ENCODE data around the gene ALDH1L2.

Gene ALDH1L2

GRCh38 chr12:105064564-105065178, 19.6 kb downstream of the ALDH1L2 start:
- TF ChIP-seq FOXK2 (IDR thresholded peaks at IDR 0.05) (no peak), SP1 (IDR thresholded peaks at IDR 0.05) (no peak), LEF1 (IDR thresholded peaks at IDR 0.05; ENCODE audit: borderline replicate concordance) (no peak), ARNT (IDR thresholded peaks at IDR 0.05) (no peak), ELF4 (IDR thresholded peaks at IDR 0.05) (no peak), HDGF (IDR thresholded peaks at IDR 0.05; ENCODE audit: borderline replicate concordance) (no peak), L3MBTL2 (conservative IDR thresholded peaks at IDR 0.05) (no peak)
- DNase-seq (ENCODE audit: extremely low spot score) = peak; percentile 10
- POLR2A ChIA-PET = no interaction called here
- CTCF ChIA-PET = interaction anchor here (0.7 to 1.4 kb wide), 3 partner anchors 12 to 758 kb away, joined by 3 to 5 read pairs (median 3); no protein-coding TSS in a partner anchor

- CTCF ChIA-PET = no interaction called here
- POLR2A ChIA-PET = no interaction called here
- TF ChIP-seq SUZ12 (IDR thresholded peaks at IDR 0.05) (no peak), TARDBP (IDR thresholded peaks at IDR 0.05) (no peak), ELF4 (IDR thresholded peaks at IDR 0.05) (no peak), ZNF384 (IDR thresholded peaks at IDR 0.05) (no peak), L3MBTL2 (conservative IDR thresholded peaks at IDR 0.05) (no peak)
- DNase-seq (ENCODE audit: extremely low spot score) = no peak
Observed at GRCh38 chr12:105060715-105061378, 23.4 kb downstream of the ALDH1L2 start.

GRCh38 chr12:105057174-105057573, 27.1 kb downstream of the ALDH1L2 start:
- TF ChIP-seq L3MBTL2 (conservative IDR thresholded peaks at IDR 0.05) (no peak), ZNF384 (IDR thresholded peaks at IDR 0.05) (no peak), FOXA1 (IDR thresholded peaks at IDR 0.05) (no peak), PKNOX1 (IDR thresholded peaks at IDR 0.05) (no peak), SUZ12 (IDR thresholded peaks at IDR 0.05) (no peak), ELF4 (IDR thresholded peaks at IDR 0.05) (no peak), FOXK2 (IDR thresholded peaks at IDR 0.05) (no peak), BHLHE40 (IDR thresholded peaks at IDR 0.05; ENCODE audit: borderline replicate concordance) (no peak), TARDBP (IDR thresholded peaks at IDR 0.05) (no peak), HDGF (IDR thresholded peaks at IDR 0.05; ENCODE audit: borderline replicate concordance) (no peak), LEF1 (IDR thresholded peaks at IDR 0.05; ENCODE audit: borderline replicate concordance) (no peak), SP1 (IDR thresholded peaks at IDR 0.05) (no peak), FOXM1 (IDR thresholded peaks at IDR 0.05; ENCODE audit: borderline replicate concordance) (no peak)
- no peak for DNase-seq (ENCODE audit: extremely low spot score)
- ChIA-PET CTCF (interaction anchor here (0.6 to 0.7 kb wide), 2 partner anchors 184 to 715 kb away, joined by 3 read pairs; no protein-coding TSS in a partner anchor), POLR2A (no interaction called here)

- ChIA-PET POLR2A (no interaction called here), CTCF (interaction anchor here (0.5 to 1.6 kb wide), 2 partner anchors 12 to 439 kb away, joined by 4 to 5 read pairs; no protein-coding TSS in a partner anchor)
- TF ChIP-seq TARDBP (IDR thresholded peaks at IDR 0.05) (no peak), FOXK2 (IDR thresholded peaks at IDR 0.05) (no peak), CTBP1 (IDR thresholded peaks at IDR 0.05; ENCODE audit: borderline replicate concordance) (no peak), PKNOX1 (IDR thresholded peaks at IDR 0.05) (no peak), SP1 (IDR thresholded peaks at IDR 0.05) (no peak), NFRKB (IDR thresholded peaks at IDR 0.05) (no peak), FOXA1 (IDR thresholded peaks at IDR 0.05) (no peak), SUZ12 (IDR thresholded peaks at IDR 0.05) (no peak), FOXM1 (IDR thresholded peaks at IDR 0.05; ENCODE audit: borderline replicate concordance) (no peak), ZNF384 (IDR thresholded peaks at IDR 0.05) (no peak), L3MBTL2 (conservative IDR thresholded peaks at IDR 0.05) (no peak), HDGF (IDR thresholded peaks at IDR 0.05; ENCODE audit: borderline replicate concordance) (no peak)
- peak; percentile 52 for DNase-seq (ENCODE audit: extremely low spot score)
Observed at GRCh38 chr12:105053116-105053572, 31.1 kb downstream of the ALDH1L2 start.

GRCh38 chr12:105051981-105052380, 32.3 kb downstream of the ALDH1L2 start:
- no peak for DNase-seq (ENCODE audit: extremely low spot score)
- no peak for TF ChIP-seq TARDBP (IDR thresholded peaks at IDR 0.05)
- no peak for TF ChIP-seq LEF1 (IDR thresholded peaks at IDR 0.05; ENCODE audit: borderline replicate concordance)
- no peak for TF ChIP-seq HDGF (IDR thresholded peaks at IDR 0.05; ENCODE audit: borderline replicate concordance)
- TF ChIP-seq SUZ12 (IDR thresholded peaks at IDR 0.05) = no peak
- TF ChIP-seq ARNT (IDR thresholded peaks at IDR 0.05) = no peak
- no peak for TF ChIP-seq L3MBTL2 (conservative IDR thresholded peaks at IDR 0.05)
- no peak for TF ChIP-seq ZNF384 (IDR thresholded peaks at IDR 0.05)
- TF ChIP-seq SP1 (IDR thresholded peaks at IDR 0.05) = no peak
- no peak for TF ChIP-seq FOXM1 (IDR thresholded peaks at IDR 0.05; ENCODE audit: borderline replicate concordance)
- no peak for TF ChIP-seq CTBP1 (IDR thresholded peaks at IDR 0.05; ENCODE audit: borderline replicate concordance)
- TF ChIP-seq FOXA1 (IDR thresholded peaks at IDR 0.05) = no peak
- no peak for TF ChIP-seq NFRKB (IDR thresholded peaks at IDR 0.05)
- no peak for TF ChIP-seq FOXK2 (IDR thresholded peaks at IDR 0.05)
- no peak for TF ChIP-seq PKNOX1 (IDR thresholded peaks at IDR 0.05)
- no peak for TF ChIP-seq BHLHE40 (IDR thresholded peaks at IDR 0.05; ENCODE audit: borderline replicate concordance)
- TF ChIP-seq ELF4 (IDR thresholded peaks at IDR 0.05) = no peak
- POLR2A ChIA-PET = no interaction called here
- CTCF ChIA-PET = interaction anchor here (1.6 kb wide), 1 partner anchor 13 kb away, joined by 5 read pairs; no protein-coding TSS in a partner anchor

GRCh38 chr12:105048315-105048714, 35.9 kb downstream of the ALDH1L2 start:
- POLR2A ChIA-PET = no interaction called here
- no peak for DNase-seq (ENCODE audit: extremely low spot score)
- CTCF ChIA-PET = no interaction called here
- TF ChIP-seq BHLHE40 (IDR thresholded peaks at IDR 0.05; ENCODE audit: borderline replicate concordance) = no peak
- TF ChIP-seq HDGF (IDR thresholded peaks at IDR 0.05; ENCODE audit: borderline replicate concordance) = no peak
- no peak for TF ChIP-seq FOXK2 (IDR thresholded peaks at IDR 0.05)
- TF ChIP-seq TARDBP (IDR thresholded peaks at IDR 0.05) = no peak
- no peak for TF ChIP-seq LEF1 (IDR thresholded peaks at IDR 0.05; ENCODE audit: borderline replicate concordance)
- TF ChIP-seq PKNOX1 (IDR thresholded peaks at IDR 0.05) = no peak
- TF ChIP-seq SP1 (IDR thresholded peaks at IDR 0.05) = no peak
- TF ChIP-seq L3MBTL2 (conservative IDR thresholded peaks at IDR 0.05) = no peak
- no peak for TF ChIP-seq FOXA1 (IDR thresholded peaks at IDR 0.05)
- TF ChIP-seq ARNT (IDR thresholded peaks at IDR 0.05) = no peak
- TF ChIP-seq ZNF384 (IDR thresholded peaks at IDR 0.05) = no peak
- TF ChIP-seq SUZ12 (IDR thresholded peaks at IDR 0.05) = no peak
- no peak for TF ChIP-seq CTBP1 (IDR thresholded peaks at IDR 0.05; ENCODE audit: borderline replicate concordance)
- no peak for TF ChIP-seq NFRKB (IDR thresholded peaks at IDR 0.05)
- TF ChIP-seq ELF4 (IDR thresholded peaks at IDR 0.05) = no peak
- TF ChIP-seq FOXM1 (IDR thresholded peaks at IDR 0.05; ENCODE audit: borderline replicate concordance) = no peak

Measured in HEK293T (cell line).